Activated CD8-positive, alpha-beta memory T cell treated with anti-CD3 and anti-CD28 coated beads for 36 hours (primary cell): ENCODE measurements around the gene BBS9. TPM values are rescaled to one million over a fixed set of nuclear protein-coding genes. Genes with fewer than 3 reads are reported as not detected.
"Not testable (repeated sequence)": the region's sequence is repeated elsewhere in the genome, so short reads cannot be mapped to it uniquely, and the experiment has no call there.

Source experiments
- CTCF ChIA-PET: fragments of 350-600 bp; sonication (Branson Sonifier 250); formaldehyde crosslinking; loops from one replicate; lab custom pipeline; 2021; ENCODE audit warnings: antibody characterized with exemption; lab: Charles Lee
- POLR2A ChIA-PET: fragments of 350-600 bp; sonication (Branson Sonifier 250); formaldehyde crosslinking; loops from one replicate; lab custom pipeline; 2021; ENCODE audit warnings: antibody characterized with exemption; lab: Charles Lee
- total RNA-seq, 2 experiments: library from RNA; stranded (reverse); gene quantifications; one replicate each; pipeline ENCODE4 v1.2.3, GENCODE V29; 2021

BBS9 gene
- total RNA-seq, 2 experiments from 2014 or later: 5.1 to 6.1 TPM

- POLR2A ChIA-PET: no interaction called here
- CTCF ChIA-PET: no interaction called here
Measured at GRCh38 chr7:33248671-33249070, 119.3 kb downstream of the BBS9 start.

GRCh38 chr7:33250421-33250871, 121.1 kb downstream of the BBS9 start:
- POLR2A ChIA-PET: no interaction called here

GRCh38 chr7:33251301-33251700, 121.9 kb downstream of the BBS9 start:
- POLR2A ChIA-PET: no interaction called here
- CTCF ChIA-PET: no interaction called here

More at GRCh38 chr7:33250421-33250871, 121.1 kb downstream of the BBS9 start:
- CTCF ChIA-PET: no interaction called here

GRCh38 chr7:33258491-33258951, 129.2 kb downstream of the BBS9 start:
- ChIA-PET CTCF (no interaction called here), POLR2A (no interaction called here)

GRCh38 chr7:33261585-33261984, 132.2 kb downstream of the BBS9 start:
- CTCF ChIA-PET: no interaction called here
- POLR2A ChIA-PET: no interaction called here

- ChIA-PET POLR2A (no interaction called here), CTCF (no interaction called here)
Measured at GRCh38 chr7:33262476-33262875, 133.1 kb downstream of the BBS9 start.

GRCh38 chr7:33271839-33272371, 142.5 kb downstream of the BBS9 start:
- CTCF ChIA-PET: not testable (repeated sequence)

GRCh38 chr7:33273356-33273755, 144.0 kb downstream of the BBS9 start:
- ChIA-PET CTCF (no interaction called here), POLR2A (no interaction called here)

More at GRCh38 chr7:33271839-33272371, 142.5 kb downstream of the BBS9 start:
- POLR2A ChIA-PET: not testable (repeated sequence)

GRCh38 chr7:33276325-33276724, 147.0 kb downstream of the BBS9 start:
- ChIA-PET CTCF (no interaction called here), POLR2A (no interaction called here)

- ChIA-PET POLR2A (no interaction called here), CTCF (no interaction called here)
Measured at GRCh38 chr7:33276729-33277128, 147.4 kb downstream of the BBS9 start.

GRCh38 chr7:33278095-33278494, 148.7 kb downstream of the BBS9 start:
- CTCF ChIA-PET: no interaction called here
- POLR2A ChIA-PET: no interaction called here

- ChIA-PET CTCF (no interaction called here), POLR2A (no interaction called here)
Measured at GRCh38 chr7:33286501-33286900, 157.1 kb downstream of the BBS9 start.

- CTCF ChIA-PET: no interaction called here
- POLR2A ChIA-PET: no interaction called here
Measured at GRCh38 chr7:33287738-33288137, 158.4 kb downstream of the BBS9 start.

- POLR2A ChIA-PET: no interaction called here
- CTCF ChIA-PET: no interaction called here
Measured at GRCh38 chr7:33298848-33299247, 169.5 kb downstream of the BBS9 start.

- CTCF ChIA-PET: no interaction called here
- POLR2A ChIA-PET: no interaction called here
Measured at GRCh38 chr7:33299425-33299824, 170.1 kb downstream of the BBS9 start.

GRCh38 chr7:33300131-33300530, 170.8 kb downstream of the BBS9 start:
- CTCF ChIA-PET: no interaction called here

GRCh38 chr7:33300742-33301141, 171.4 kb downstream of the BBS9 start:
- POLR2A ChIA-PET: no interaction called here
- CTCF ChIA-PET: no interaction called here

More at GRCh38 chr7:33300131-33300530, 170.8 kb downstream of the BBS9 start:
- POLR2A ChIA-PET: no interaction called here

- CTCF ChIA-PET: not testable (repeated sequence)
Measured at GRCh38 chr7:33303978-33304557, 174.7 kb downstream of the BBS9 start.

GRCh38 chr7:33307205-33307604, 177.8 kb downstream of the BBS9 start:
- CTCF ChIA-PET: no interaction called here
- POLR2A ChIA-PET: no interaction called here

More at GRCh38 chr7:33303978-33304557, 174.7 kb downstream of the BBS9 start:
- POLR2A ChIA-PET: not testable (repeated sequence)

GRCh38 chr7:33310546-33310945, 181.2 kb downstream of the BBS9 start:
- POLR2A ChIA-PET: no interaction called here
- CTCF ChIA-PET: no interaction called here

GRCh38 chr7:33325754-33326484, 196.6 kb downstream of the BBS9 start:
- ChIA-PET POLR2A (no interaction called here), CTCF (interaction anchor here (1.3 kb wide), 1 partner anchor 10 kb away, joined by 3 read pairs; no protein-coding TSS in a partner anchor)
